Myocyte (in vitro differentiated cells): ENCODE results near the gene MATR3. TPM values are rescaled to one million over a fixed set of nuclear protein-coding genes. Genes with fewer than 3 reads are reported as not detected.
A peak's percentile ranks its signal among the peaks of the same experiment; 100 is the strongest.

Experiments used
- DNase-seq: peaks from one replicate; pipeline ENCODE4 v3.0.0-alpha.2; 2012; ENCODE audit warnings: low read depth
- total RNA-seq: library from RNA; depleted of rRNA; stranded (reverse); fragments of >200 nt; gene quantifications from 2 replicates; pipeline ENCODE4 v1.2.3, GENCODE V29; 2014

The MATR3 gene
- total RNA-seq, 1 donor from 2014 or later, result 274 TPM

GRCh38 chr5:139272471-139273321, 20.8 kb upstream of the MATR3 start:
- no peak for DNase-seq

GRCh38 chr5:139273322-139273571, 20.3 kb upstream of the MATR3 start:
- no peak for DNase-seq

GRCh38 chr5:139273572-139274289, 19.8 kb upstream of the MATR3 start:
- peak; percentile 90 for DNase-seq

GRCh38 chr5:139275536-139275935, 18.0 kb upstream of the MATR3 start:
- DNase-seq, result no peak

GRCh38 chr5:139275956-139276355, 17.6 kb upstream of the MATR3 start:
- no peak for DNase-seq

GRCh38 chr5:139276426-139276825, 17.1 kb upstream of the MATR3 start:
- DNase-seq, result no peak

- DNase-seq, result no peak
These were observed 16.4 kb upstream of the MATR3 start for GRCh38 chr5:139277171-139277570.

GRCh38 chr5:139278540-139279274, 14.8 kb upstream of the MATR3 start:
- DNase-seq, result no peak

- DNase-seq, result no peak
These were observed 11.4 kb upstream of the MATR3 start for GRCh38 chr5:139282197-139282557.

- no peak for DNase-seq
These were observed 10.0 kb upstream of the MATR3 start for GRCh38 chr5:139283252-139284166.

- no peak for DNase-seq
These were observed 9.2 kb upstream of the MATR3 start for GRCh38 chr5:139284295-139284694.

- no peak for DNase-seq
These were observed 7.7 kb upstream of the MATR3 start for GRCh38 chr5:139285651-139286392.

- DNase-seq, result no peak
These were observed 5.5 kb upstream of the MATR3 start for GRCh38 chr5:139287890-139288635.

- no peak for DNase-seq
These were observed 2.5 kb upstream of the MATR3 start for GRCh38 chr5:139291051-139291450.

- DNase-seq, result no peak
These were observed 386 bp upstream of the MATR3 start for GRCh38 chr5:139293202-139293506.

GRCh38 chr5:139294374-139295165, 1.0 kb downstream of the MATR3 start:
- peak; percentile 89 for DNase-seq

GRCh38 chr5:139295346-139296057, 2.0 kb downstream of the MATR3 start:
- DNase-seq, result peak; percentile 31

GRCh38 chr5:139296198-139296597, 2.7 kb downstream of the MATR3 start:
- no peak for DNase-seq
